Erythroblast (primary cell): Measurements from ENCODE around the gene FAM89B.

Source experiments
- GATA1 ChIP-seq: IDR thresholded peaks from 2 replicates; pipeline ENCODE4 v1.6.1; 2011; ENCODE audit warnings: low read depth, mild to moderate bottlenecking, control low read depth, low read length, moderate library complexity
- POLR2A ChIP-seq: IDR thresholded peaks from 2 replicates; pipeline ENCODE4 v1.6.1; 2011; ENCODE audit warnings: mild to moderate bottlenecking, low read length

GRCh38 chr11:65571940-65572339 lies 398 bp upstream of the FAM89B start:
- TF ChIP-seq POLR2A (no peak), GATA1 (no peak)
